H9 (cell line): Measurements from ENCODE around the gene EIF4H. TPM values are rescaled to one million over a fixed set of nuclear protein-coding genes. Genes with fewer than 3 reads are reported as not detected.
A peak's percentile ranks its signal among the peaks of the same experiment; 100 is the strongest.

Experiments used
- DNase-seq: peaks from one replicate; pipeline ENCODE4 v3.0.0-alpha.2; 2017
- H2AFZ ChIP-seq: one replicate; pipeline ENCODE4 v1.6.1; 2013; ENCODE audit warnings: mild to moderate bottlenecking, low read length, control low read depth, moderate library complexity
- H2AK5ac ChIP-seq: 2 replicates; pipeline ENCODE4 v1.6.1; 2013; ENCODE audit warnings: low read length, control low read depth, mixed read lengths; ENCODE audit not compliant: insufficient read length
- H2BK120ac ChIP-seq: one replicate; pipeline ENCODE4 v1.6.1; 2013; ENCODE audit warnings: low read depth, mild to moderate bottlenecking, low read length, control low read depth, inconsistent platforms; ENCODE audit not compliant: poor library complexity, severe bottlenecking
- H2BK12ac ChIP-seq: 2 replicates; pipeline ENCODE4 v1.6.1; 2013; ENCODE audit warnings: low read length, control low read depth, mixed read lengths, low read depth; ENCODE audit not compliant: insufficient read length
- H2BK15ac ChIP-seq: 2 replicates; pipeline ENCODE4 v1.6.1; 2013; ENCODE audit warnings: low read depth, low read length, control low read depth
- H2BK20ac ChIP-seq: one replicate; pipeline ENCODE4 v1.6.1; 2013; ENCODE audit warnings: low read depth, mild to moderate bottlenecking, low read length, control low read depth, inconsistent platforms; ENCODE audit not compliant: poor library complexity, severe bottlenecking
- H2BK5ac ChIP-seq: 2 replicates; pipeline ENCODE4 v1.6.1; 2013; ENCODE audit warnings: low read length, control low read depth, mixed read lengths; ENCODE audit not compliant: insufficient read length
- H3K14ac ChIP-seq: 2 replicates; pipeline ENCODE4 v1.6.1; 2013; ENCODE audit warnings: low read length, control low read depth; ENCODE audit not compliant: insufficient read depth
- H3K18ac ChIP-seq: 2 replicates; pipeline ENCODE4 v1.6.1; 2013; ENCODE audit warnings: low read depth, mild to moderate bottlenecking, mixed read lengths, low read length, control low read depth; ENCODE audit not compliant: insufficient read length
- H3K23ac ChIP-seq: 2 replicates; pipeline ENCODE4 v1.6.1; 2013; ENCODE audit warnings: low read length, control low read depth, mixed read lengths, low read depth; ENCODE audit not compliant: insufficient read length
- H3K23me2 ChIP-seq: 2 replicates; pipeline ENCODE4 v1.6.1; 2013; ENCODE audit warnings: low read depth, mild to moderate bottlenecking, mixed read lengths, low read length, control low read depth; ENCODE audit not compliant: insufficient read length, poor library complexity, severe bottlenecking
- H3K27ac ChIP-seq: 2 replicates; pipeline ENCODE4 v1.5.1; 2013; ENCODE audit warnings: low read length, control low read depth, mixed read lengths, low read depth; ENCODE audit not compliant: insufficient read length
- H3K27me3 ChIP-seq: 2 replicates; pipeline ENCODE4 v1.6.1; 2013; ENCODE audit warnings: low read length, control low read depth, inconsistent platforms; ENCODE audit not compliant: insufficient read depth
- H3K4ac ChIP-seq: 2 replicates; pipeline ENCODE4 v1.6.1; 2013; ENCODE audit warnings: low read depth, mild to moderate bottlenecking, control low read depth, inconsistent platforms, low read length, moderate library complexity
- H3K4me1 ChIP-seq: 2 replicates; pipeline ENCODE4 v1.6.1; 2013; ENCODE audit warnings: low read length, control low read depth, inconsistent platforms; ENCODE audit not compliant: insufficient read depth
- H3K4me2 ChIP-seq: 2 replicates; pipeline ENCODE4 v1.6.1; 2013; ENCODE audit warnings: low read length, control low read depth, mixed read lengths; ENCODE audit not compliant: insufficient read length, insufficient read depth
- H3K56ac ChIP-seq: 2 replicates; pipeline ENCODE4 v1.6.1; 2013; ENCODE audit warnings: low read depth, mild to moderate bottlenecking, mixed read lengths, low read length, control low read depth; ENCODE audit not compliant: insufficient read length
- H3K79me1 ChIP-seq: 2 replicates; pipeline ENCODE4 v1.6.1; 2013; ENCODE audit warnings: low read depth, mild to moderate bottlenecking, moderate library complexity, low read length, control low read depth, inconsistent platforms; ENCODE audit not compliant: insufficient read depth, poor library complexity, severe bottlenecking
- H3K79me2 ChIP-seq: 2 replicates; pipeline ENCODE4 v1.6.1; 2013; ENCODE audit warnings: low read length, control low read depth, inconsistent platforms; ENCODE audit not compliant: insufficient read depth
- H3K9ac ChIP-seq: 2 replicates; pipeline ENCODE4 v1.6.1; 2013; ENCODE audit warnings: low read length, control low read depth, mixed read lengths; ENCODE audit not compliant: insufficient read length; ENCODE audit errors: extremely low read depth
- H3K9me3 ChIP-seq: one replicate; pipeline ENCODE4 v1.6.1; 2013; ENCODE audit warnings: low read depth, low read length, inconsistent platforms; ENCODE audit not compliant: control insufficient read depth
- H3T11ph ChIP-seq: one replicate; pipeline ENCODE4 v1.6.1; 2013; ENCODE audit warnings: mild to moderate bottlenecking, low read length, control low read depth, inconsistent platforms
- H4K20me1 ChIP-seq: one replicate; pipeline ENCODE4 v1.6.1; 2013; ENCODE audit not compliant: control insufficient read depth, insufficient read length, insufficient read depth
- H4K5ac ChIP-seq: 2 replicates; pipeline ENCODE4 v1.6.1; 2013; ENCODE audit warnings: low read depth, mild to moderate bottlenecking, mixed read lengths, low read length, control low read depth; ENCODE audit not compliant: insufficient read length
- H4K8ac ChIP-seq: replicated peaks from 2 replicates; pipeline ENCODE4 v1.6.1; 2013; ENCODE audit warnings: low read length, control low read depth, mixed read lengths, low read depth; ENCODE audit not compliant: insufficient read length
- H4K91ac ChIP-seq: 2 replicates; pipeline ENCODE4 v1.6.1; 2013; ENCODE audit warnings: low read depth, mild to moderate bottlenecking, moderate library complexity, mixed read lengths, low read length, control low read depth; ENCODE audit not compliant: insufficient read length
- H3K27ac Mint-ChIP-seq, 3 experiments: 2 replicates in 2 of 3; 3 replicates in 1 of 3; pipeline ENCODE4 v1.8.0; 2020 to 2021; ENCODE audit warnings: mixed read lengths in 3 of 3, mild to moderate bottlenecking in 1 of 3, moderate library complexity in 1 of 3
- H3K27me3 Mint-ChIP-seq: 2 replicates; pipeline ENCODE4 v1.8.0; 2021; ENCODE audit warnings: low read depth, mild to moderate bottlenecking, moderate library complexity, mixed read lengths
- H3K36me3 Mint-ChIP-seq, 3 experiments: 2 replicates in 2 of 3; 3 replicates in 1 of 3; pipeline ENCODE4 v1.8.0; 2020 to 2021; ENCODE audit warnings: low read depth in 3 of 3, mixed read lengths in 3 of 3; ENCODE audit not compliant: insufficient read depth in 1 of 3
- H3K4me1 Mint-ChIP-seq, 2 experiments: 2 replicates each; pipeline ENCODE4 v1.8.0; 2020; ENCODE audit warnings: mixed read lengths in 2 of 2
- H3K4me3 Mint-ChIP-seq, 2 experiments: 2 replicates in 1 of 2; 3 replicates in 1 of 2; pipeline ENCODE4 v1.8.0; 2020 to 2021; ENCODE audit warnings: mild to moderate bottlenecking in 2 of 2, mixed read lengths in 2 of 2, moderate library complexity in 1 of 2
- H3K9me3 Mint-ChIP-seq, 2 experiments: 2 replicates in 1 of 2; 3 replicates in 1 of 2; pipeline ENCODE4 v1.8.0; 2020; ENCODE audit warnings: mild to moderate bottlenecking in 2 of 2, mixed read lengths in 2 of 2, moderate library complexity in 1 of 2
- WGBS: extraction: QIAGEN DNeasy Blood & Tissue Kit; methylation state at CpG from one replicate; pipeline ENCODE4 v1.1.7; 2013; ENCODE audit warnings: missing lambda C conversion rate, low lambda C conversion rate, mixed read lengths; ENCODE audit not compliant: insufficient read length; ENCODE audit errors: extremely low coverage; 5-methylcytosine and 5-hydroxymethylcytosine counted together
- total RNA-seq: library from RNA; stranded (reverse); gene quantifications from 2 replicates; pipeline ENCODE4 v1.2.1, GENCODE V29; 2021
- TF ChIP-seq, protein P1 (sequence below): fragments of 200-600 bp; sonication (generic); conservative IDR thresholded peaks from 3 replicates; pipeline ENCODE4 v1.8.0; 2021; ENCODE audit warnings: antibody characterized with exemption, mild to moderate bottlenecking

Gene EIF4H
- total RNA-seq, 1 experiment from 2014 or later = 363 TPM

DNA sequence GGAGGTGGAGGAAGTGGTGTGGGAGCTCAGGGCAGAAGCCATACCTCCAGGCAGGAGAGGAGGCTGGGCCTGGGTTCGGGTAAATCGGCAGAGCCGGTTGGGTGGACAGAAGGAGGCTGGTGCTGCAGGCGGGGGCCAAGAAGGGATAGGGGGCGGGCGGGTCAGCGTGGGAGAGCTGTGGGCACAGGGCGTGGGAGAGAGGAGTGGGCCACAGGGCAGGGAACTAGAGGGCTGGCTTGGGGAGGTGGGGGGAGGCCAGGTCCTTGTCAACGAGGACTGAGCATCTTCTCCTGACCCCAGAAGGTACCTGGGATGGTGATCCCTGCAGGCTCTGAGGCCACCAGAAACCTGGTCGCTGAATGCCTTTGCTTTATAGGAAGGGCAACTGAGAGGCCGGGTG lies 47.6 kb downstream of the EIF4H start:
- Mint-ChIP-seq H3K9me3 (no peaks in the 10 kb centered on the region), H3K27me3 (peaks cover 5% of the 10 kb centered on the region), H3K4me3 (no peak overlapping the region), H3K27ac (peak overlapping the region; percentile 18 to 79 (median 47); a peak in 3 of 7 replicates), H3K36me3 (peaks cover 4 to 14% (median 10%) of the 10 kb centered on the region in 3 experiments), H3K4me1 (peaks cover 7 to 13% of the 10 kb centered on the region in 2 experiments; a peak in 1 of 4 replicates)
- no CpG with 5 or more reads among the region's 11 CpGs for WGBS
- H3K79me1 ChIP-seq = no peaks in the 10 kb centered on the region
- no peak overlapping the region for H3K56ac ChIP-seq
- H3K4ac ChIP-seq = no peak overlapping the region
- H4K5ac ChIP-seq = no peak overlapping the region
- H2BK5ac ChIP-seq = no peak overlapping the region
- H2BK12ac ChIP-seq = no peak overlapping the region
- TF ChIP-seq, protein P1, sequence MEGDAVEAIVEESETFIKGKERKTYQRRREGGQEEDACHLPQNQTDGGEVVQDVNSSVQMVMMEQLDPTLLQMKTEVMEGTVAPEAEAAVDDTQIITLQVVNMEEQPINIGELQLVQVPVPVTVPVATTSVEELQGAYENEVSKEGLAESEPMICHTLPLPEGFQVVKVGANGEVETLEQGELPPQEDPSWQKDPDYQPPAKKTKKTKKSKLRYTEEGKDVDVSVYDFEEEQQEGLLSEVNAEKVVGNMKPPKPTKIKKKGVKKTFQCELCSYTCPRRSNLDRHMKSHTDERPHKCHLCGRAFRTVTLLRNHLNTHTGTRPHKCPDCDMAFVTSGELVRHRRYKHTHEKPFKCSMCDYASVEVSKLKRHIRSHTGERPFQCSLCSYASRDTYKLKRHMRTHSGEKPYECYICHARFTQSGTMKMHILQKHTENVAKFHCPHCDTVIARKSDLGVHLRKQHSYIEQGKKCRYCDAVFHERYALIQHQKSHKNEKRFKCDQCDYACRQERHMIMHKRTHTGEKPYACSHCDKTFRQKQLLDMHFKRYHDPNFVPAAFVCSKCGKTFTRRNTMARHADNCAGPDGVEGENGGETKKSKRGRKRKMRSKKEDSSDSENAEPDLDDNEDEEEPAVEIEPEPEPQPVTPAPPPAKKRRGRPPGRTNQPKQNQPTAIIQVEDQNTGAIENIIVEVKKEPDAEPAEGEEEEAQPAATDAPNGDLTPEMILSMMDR = no peak
- H3K4me1 ChIP-seq = no peaks in the 10 kb centered on the region
- no peak overlapping the region for H3K27ac ChIP-seq
- H3K4me2 ChIP-seq = no peak overlapping the region
- no peak overlapping the region for H2AFZ ChIP-seq
- no peak overlapping the region for H3T11ph ChIP-seq
- H2BK20ac ChIP-seq = no peak overlapping the region
- H3K23ac ChIP-seq = no peak overlapping the region
- no peaks in the 10 kb centered on the region for H3K27me3 ChIP-seq
- peaks cover 3% of the 10 kb centered on the region for H4K20me1 ChIP-seq
- no peaks in the 10 kb centered on the region for H3K23me2 ChIP-seq
- no peak overlapping the region for H4K8ac ChIP-seq
- H2AK5ac ChIP-seq = no peak overlapping the region
- no peak overlapping the region for H4K91ac ChIP-seq
- H3K18ac ChIP-seq = no peak overlapping the region
- no peak overlapping the region for H2BK15ac ChIP-seq
- no peak overlapping the region for H3K9ac ChIP-seq
- no peak overlapping the region for H3K14ac ChIP-seq
- no peak for DNase-seq
- no peaks in the 10 kb centered on the region for H3K9me3 ChIP-seq
- no peak overlapping the region for H2BK120ac ChIP-seq
- H3K79me2 ChIP-seq = no peaks in the 10 kb centered on the region
